Liver (tissue), 9 donors: ENCODE measurements around the gene SMG6. TPM values are rescaled to one million over a fixed set of nuclear protein-coding genes. Genes with fewer than 3 reads are reported as not detected.

Experiments used
- DNase-seq: peaks from one replicate; pipeline ENCODE4 v3.0.0-alpha.2; 2017; ENCODE audit warnings: low spot score
- H3K27ac ChIP-seq, 2 donors: one replicate each; pipeline ENCODE4 v1.7.0; 2013; ENCODE audit warnings: inconsistent platforms in 2 of 2, low read length in 2 of 2, control low read depth in 1 of 2, low read depth in 1 of 2, mild to moderate bottlenecking in 1 of 2
- H3K27me3 ChIP-seq, 4 donors: one replicate each; pipeline versions ENCODE4 v1.6.1 to v1.7.0; 2013; ENCODE audit warnings: low read length in 3 of 4, inconsistent platforms in 1 of 4, mild to moderate bottlenecking in 1 of 4, moderate library complexity in 1 of 4; ENCODE audit not compliant: control insufficient read depth in 4 of 4, insufficient read depth in 4 of 4
- H3K36me3 ChIP-seq, 4 donors: one replicate each; pipeline versions ENCODE4 v1.6.1 to v1.7.0; 2013; ENCODE audit warnings: low read length in 3 of 4, mild to moderate bottlenecking in 3 of 4, low read depth in 1 of 4, moderate library complexity in 1 of 4; ENCODE audit not compliant: control insufficient read depth in 4 of 4, insufficient read depth in 3 of 4
- H3K4me1 ChIP-seq, 4 donors: one replicate each; pipeline versions ENCODE4 v1.6.1 to v1.7.0; 2013; ENCODE audit warnings: low read length in 3 of 4, mild to moderate bottlenecking in 3 of 4, moderate library complexity in 1 of 4; ENCODE audit not compliant: control insufficient read depth in 4 of 4, insufficient read depth in 4 of 4
- H3K4me3 ChIP-seq, 3 donors: one replicate each; pipeline versions ENCODE4 v1.6.1 to v1.7.0; 2013; ENCODE audit warnings: low read length in 3 of 3, control low read depth in 1 of 3, low read depth in 1 of 3, mild to moderate bottlenecking in 1 of 3
- H3K9ac ChIP-seq, 2 donors: one replicate each; pipeline ENCODE4 v1.7.0; 2013; ENCODE audit warnings: low read length in 2 of 2, mild to moderate bottlenecking in 2 of 2, moderate library complexity in 2 of 2, control low read depth in 1 of 2, low read depth in 1 of 2
- H3K9me3 ChIP-seq, 4 donors: one replicate each; pipeline versions ENCODE4 v1.6.1 to v1.7.0; 2013; ENCODE audit warnings: low read length in 3 of 4; ENCODE audit not compliant: control insufficient read depth in 4 of 4
- EGR1 ChIP-seq, 2 donors: IDR thresholded peaks; 2 replicates each; pipeline ENCODE4 v1.6.1; 2016 to 2018; ENCODE audit warnings: antibody characterized with exemption in 2 of 2, low read depth in 2 of 2
- FOXA1 ChIP-seq: IDR thresholded peaks from 2 replicates; pipeline ENCODE4 v1.6.1; 2016; ENCODE audit warnings: antibody characterized with exemption
- FOXA2 ChIP-seq: IDR thresholded peaks from 2 replicates; pipeline ENCODE4 v1.6.1; 2016; ENCODE audit warnings: antibody characterized with exemption
- GABPA ChIP-seq, 2 donors: IDR thresholded peaks in 1 of 2; conservative IDR thresholded peaks in 1 of 2; 2 replicates each; pipeline ENCODE4 v1.6.1; 2016; ENCODE audit warnings: antibody characterized with exemption in 2 of 2, mild to moderate bottlenecking in 1 of 2, moderate library complexity in 1 of 2
- HNF4A ChIP-seq, 2 donors: conservative IDR thresholded peaks; 2 replicates each; pipeline ENCODE4 v1.6.1; 2016; ENCODE audit warnings: antibody characterized with exemption in 2 of 2, mild to moderate bottlenecking in 2 of 2
- HNF4G ChIP-seq: IDR thresholded peaks from 2 replicates; pipeline ENCODE4 v1.6.1; 2016; ENCODE audit warnings: antibody characterized with exemption
- JUND ChIP-seq, 2 donors: IDR thresholded peaks; 2 replicates each; pipeline ENCODE4 v1.6.1; 2016; ENCODE audit warnings: antibody characterized with exemption in 2 of 2
- NR2F2 ChIP-seq: IDR thresholded peaks from 2 replicates; pipeline ENCODE4 v1.6.1; 2016; ENCODE audit warnings: antibody characterized with exemption
- RXRA ChIP-seq, 2 donors: IDR thresholded peaks; 2 replicates each; pipeline ENCODE4 v1.6.1; 2017 to 2018; ENCODE audit warnings: antibody characterized with exemption in 2 of 2, mild to moderate bottlenecking in 1 of 2
- SP1 ChIP-seq: IDR thresholded peaks from 2 replicates; pipeline ENCODE4 v1.6.1; 2018; ENCODE audit warnings: antibody characterized with exemption, mild to moderate bottlenecking
- TAF1 ChIP-seq: conservative IDR thresholded peaks from 2 replicates; pipeline ENCODE4 v1.6.1; 2016; ENCODE audit warnings: antibody characterized with exemption, mild to moderate bottlenecking
- YY1 ChIP-seq: IDR thresholded peaks from 2 replicates; pipeline ENCODE4 v1.6.1; 2016; ENCODE audit warnings: antibody characterized with exemption, mild to moderate bottlenecking
- WGBS: extraction: QIAGEN DNeasy Blood & Tissue Kit; methylation state at CpG from one replicate; pipeline ENCODE4 v1.1.7; 2013; 5-methylcytosine and 5-hydroxymethylcytosine counted together
- polyA plus RNA-seq, 2 donors: library from polyadenylated mRNA; stranded (reverse) in 1 of 2; unstranded in 1 of 2; fragments of 200-250 nt in 1 of 2; fragments of >200 nt in 1 of 2; fragmentation: Nextera tagmentation in 1 of 2; extraction: Ambion mirVana in 1 of 2; gene quantifications; one replicate each; pipeline versions ENCODE4 v1.2.1 to v1.2.3, GENCODE V29; 2013 to 2015
- total RNA-seq, 2 donors: library from RNA; depleted of rRNA; stranded (reverse); fragments of >200 nt; gene quantifications; one replicate each; pipeline ENCODE4 v1.2.3, GENCODE V29; 2014
- TF ChIP-seq, protein P1 (sequence below): IDR thresholded peaks from 2 replicates; pipeline ENCODE4 v1.6.1; 2016; ENCODE audit warnings: antibody characterized with exemption
- TF ChIP-seq, protein P2 (sequence below): IDR thresholded peaks from 2 replicates; pipeline ENCODE4 v1.6.1; 2016; ENCODE audit warnings: antibody characterized with exemption
- TF ChIP-seq, protein P3 (sequence below): fragments of 150-350 bp; IDR thresholded peaks from 2 replicates; pipeline ENCODE4 v1.5.1; 2017; ENCODE audit warnings: improper control_type of control experiment, low read depth, low read length; ENCODE audit not compliant: missing input control
- TF ChIP-seq, protein P4 (sequence below): IDR thresholded peaks from 2 replicates; pipeline ENCODE4 v1.6.1; 2016; ENCODE audit warnings: antibody characterized with exemption
- TF ChIP-seq, protein P5 (sequence below): IDR thresholded peaks from 2 replicates; pipeline ENCODE4 v1.6.1; 2016; ENCODE audit warnings: antibody characterized with exemption, mild to moderate bottlenecking
- donor health status: healthy.
- donor health status: healthy.
- donor health status: healthy.
- donor health status: healthy.
- donor health status: healthy.

SMG6 gene
- total and polyA plus RNA-seq, 4 donors, result 4.9 to 12.0 (median 8.2) TPM

DNA sequence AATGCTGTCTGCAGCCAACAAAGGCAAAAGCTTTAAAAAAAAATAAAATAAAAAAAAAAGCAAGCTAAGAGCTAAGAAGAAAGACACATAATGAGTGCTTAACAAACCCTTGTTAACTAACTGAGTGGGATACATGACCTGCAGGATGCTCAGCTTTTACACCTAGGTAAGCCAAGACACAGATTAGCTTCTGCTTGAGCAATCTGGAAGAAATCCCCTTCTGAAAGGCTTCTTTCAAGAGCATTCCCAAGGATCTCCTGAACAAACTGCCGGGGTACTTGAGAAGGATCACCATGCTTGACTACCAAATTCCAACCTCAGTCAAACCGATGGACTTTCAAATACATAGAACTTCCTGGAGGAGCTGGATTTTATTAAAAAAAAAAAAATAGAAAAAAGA lies 92.9 kb downstream of the SMG6 start:
- Histone ChIP-seq H3K9me3 (no peaks in the 10 kb centered on the region), H3K4me1 (peaks cover 0 to 12% (median 3%) of the 10 kb centered on the region in 4 donors), H3K9ac (no peak overlapping the region), H3K27ac (no peak overlapping the region), H3K27me3 (no peaks in the 10 kb centered on the region), H3K4me3 (no peak overlapping the region), H3K36me3 (no peaks in the 10 kb centered on the region)
- TF ChIP-seq, protein P1, sequence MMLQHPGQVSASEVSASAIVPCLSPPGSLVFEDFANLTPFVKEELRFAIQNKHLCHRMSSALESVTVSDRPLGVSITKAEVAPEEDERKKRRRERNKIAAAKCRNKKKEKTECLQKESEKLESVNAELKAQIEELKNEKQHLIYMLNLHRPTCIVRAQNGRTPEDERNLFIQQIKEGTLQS, result no peak
- TF ChIP-seq HNF4G (no peak), GABPA (IDR thresholded peaks at IDR 0.05 in 1 of 2, conservative IDR thresholded peaks at IDR 0.05 in 1 of 2) (no peak), YY1 (no peak), FOXA2 (no peak), SP1 (no peak), TAF1 (no peak), JUND (IDR thresholded peaks at IDR 0.05) (no peak), NR2F2 (no peak), EGR1 (IDR thresholded peaks at IDR 0.05; ENCODE audit: low read depth in 2 of 2) (no peak)
- TF ChIP-seq, protein P2, sequence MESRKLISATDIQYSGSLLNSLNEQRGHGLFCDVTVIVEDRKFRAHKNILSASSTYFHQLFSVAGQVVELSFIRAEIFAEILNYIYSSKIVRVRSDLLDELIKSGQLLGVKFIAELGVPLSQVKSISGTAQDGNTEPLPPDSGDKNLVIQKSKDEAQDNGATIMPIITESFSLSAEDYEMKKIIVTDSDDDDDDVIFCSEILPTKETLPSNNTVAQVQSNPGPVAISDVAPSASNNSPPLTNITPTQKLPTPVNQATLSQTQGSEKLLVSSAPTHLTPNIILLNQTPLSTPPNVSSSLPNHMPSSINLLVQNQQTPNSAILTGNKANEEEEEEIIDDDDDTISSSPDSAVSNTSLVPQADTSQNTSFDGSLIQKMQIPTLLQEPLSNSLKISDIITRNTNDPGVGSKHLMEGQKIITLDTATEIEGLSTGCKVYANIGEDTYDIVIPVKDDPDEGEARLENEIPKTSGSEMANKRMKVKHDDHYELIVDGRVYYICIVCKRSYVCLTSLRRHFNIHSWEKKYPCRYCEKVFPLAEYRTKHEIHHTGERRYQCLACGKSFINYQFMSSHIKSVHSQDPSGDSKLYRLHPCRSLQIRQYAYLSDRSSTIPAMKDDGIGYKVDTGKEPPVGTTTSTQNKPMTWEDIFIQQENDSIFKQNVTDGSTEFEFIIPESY, result no peak
- TF ChIP-seq, protein P3, sequence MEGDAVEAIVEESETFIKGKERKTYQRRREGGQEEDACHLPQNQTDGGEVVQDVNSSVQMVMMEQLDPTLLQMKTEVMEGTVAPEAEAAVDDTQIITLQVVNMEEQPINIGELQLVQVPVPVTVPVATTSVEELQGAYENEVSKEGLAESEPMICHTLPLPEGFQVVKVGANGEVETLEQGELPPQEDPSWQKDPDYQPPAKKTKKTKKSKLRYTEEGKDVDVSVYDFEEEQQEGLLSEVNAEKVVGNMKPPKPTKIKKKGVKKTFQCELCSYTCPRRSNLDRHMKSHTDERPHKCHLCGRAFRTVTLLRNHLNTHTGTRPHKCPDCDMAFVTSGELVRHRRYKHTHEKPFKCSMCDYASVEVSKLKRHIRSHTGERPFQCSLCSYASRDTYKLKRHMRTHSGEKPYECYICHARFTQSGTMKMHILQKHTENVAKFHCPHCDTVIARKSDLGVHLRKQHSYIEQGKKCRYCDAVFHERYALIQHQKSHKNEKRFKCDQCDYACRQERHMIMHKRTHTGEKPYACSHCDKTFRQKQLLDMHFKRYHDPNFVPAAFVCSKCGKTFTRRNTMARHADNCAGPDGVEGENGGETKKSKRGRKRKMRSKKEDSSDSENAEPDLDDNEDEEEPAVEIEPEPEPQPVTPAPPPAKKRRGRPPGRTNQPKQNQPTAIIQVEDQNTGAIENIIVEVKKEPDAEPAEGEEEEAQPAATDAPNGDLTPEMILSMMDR, result no peak
- TF ChIP-seq, protein P4, sequence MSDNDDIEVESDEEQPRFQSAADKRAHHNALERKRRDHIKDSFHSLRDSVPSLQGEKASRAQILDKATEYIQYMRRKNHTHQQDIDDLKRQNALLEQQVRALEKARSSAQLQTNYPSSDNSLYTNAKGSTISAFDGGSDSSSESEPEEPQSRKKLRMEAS, result no peak
- TF ChIP-seq, protein P5, sequence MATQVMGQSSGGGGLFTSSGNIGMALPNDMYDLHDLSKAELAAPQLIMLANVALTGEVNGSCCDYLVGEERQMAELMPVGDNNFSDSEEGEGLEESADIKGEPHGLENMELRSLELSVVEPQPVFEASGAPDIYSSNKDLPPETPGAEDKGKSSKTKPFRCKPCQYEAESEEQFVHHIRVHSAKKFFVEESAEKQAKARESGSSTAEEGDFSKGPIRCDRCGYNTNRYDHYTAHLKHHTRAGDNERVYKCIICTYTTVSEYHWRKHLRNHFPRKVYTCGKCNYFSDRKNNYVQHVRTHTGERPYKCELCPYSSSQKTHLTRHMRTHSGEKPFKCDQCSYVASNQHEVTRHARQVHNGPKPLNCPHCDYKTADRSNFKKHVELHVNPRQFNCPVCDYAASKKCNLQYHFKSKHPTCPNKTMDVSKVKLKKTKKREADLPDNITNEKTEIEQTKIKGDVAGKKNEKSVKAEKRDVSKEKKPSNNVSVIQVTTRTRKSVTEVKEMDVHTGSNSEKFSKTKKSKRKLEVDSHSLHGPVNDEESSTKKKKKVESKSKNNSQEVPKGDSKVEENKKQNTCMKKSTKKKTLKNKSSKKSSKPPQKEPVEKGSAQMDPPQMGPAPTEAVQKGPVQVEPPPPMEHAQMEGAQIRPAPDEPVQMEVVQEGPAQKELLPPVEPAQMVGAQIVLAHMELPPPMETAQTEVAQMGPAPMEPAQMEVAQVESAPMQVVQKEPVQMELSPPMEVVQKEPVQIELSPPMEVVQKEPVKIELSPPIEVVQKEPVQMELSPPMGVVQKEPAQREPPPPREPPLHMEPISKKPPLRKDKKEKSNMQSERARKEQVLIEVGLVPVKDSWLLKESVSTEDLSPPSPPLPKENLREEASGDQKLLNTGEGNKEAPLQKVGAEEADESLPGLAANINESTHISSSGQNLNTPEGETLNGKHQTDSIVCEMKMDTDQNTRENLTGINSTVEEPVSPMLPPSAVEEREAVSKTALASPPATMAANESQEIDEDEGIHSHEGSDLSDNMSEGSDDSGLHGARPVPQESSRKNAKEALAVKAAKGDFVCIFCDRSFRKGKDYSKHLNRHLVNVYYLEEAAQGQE, result no peak
- 88% methylated on average over 2 of the region's 2 CpGs for WGBS
- DNase-seq, result no peak

DNA sequence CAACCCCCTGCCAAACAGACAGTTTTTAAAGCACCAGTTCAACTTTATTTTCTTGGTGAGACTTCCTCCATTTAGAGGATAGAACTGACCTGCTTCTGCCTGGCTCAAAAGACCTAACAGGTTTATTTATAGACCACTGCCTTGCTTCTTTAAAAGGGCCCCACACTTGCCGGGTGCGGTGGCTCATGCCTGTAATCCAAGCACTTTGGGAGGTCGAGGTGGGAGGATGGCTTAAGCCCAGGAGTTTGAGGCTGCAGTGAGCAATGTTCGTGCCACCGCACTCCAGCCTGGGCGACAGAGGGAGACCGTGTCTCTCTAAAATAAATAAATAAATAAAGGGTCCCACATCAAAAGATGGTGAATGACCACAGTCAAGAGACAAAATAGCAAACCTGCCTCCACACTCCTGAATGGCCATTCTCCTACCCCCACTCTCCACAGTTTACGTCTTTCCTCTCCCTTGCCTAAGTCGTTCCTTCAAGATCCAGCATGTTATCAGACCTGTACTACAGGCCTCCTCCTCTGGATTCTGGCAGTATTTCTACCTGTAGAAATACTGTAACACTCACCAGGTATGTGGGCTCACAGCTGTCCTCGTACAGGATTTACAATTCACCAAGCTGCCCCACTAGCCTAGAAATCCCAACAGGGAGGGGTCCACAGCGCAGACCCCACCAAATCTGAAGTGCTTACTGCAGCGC lies 95.6 kb downstream of the SMG6 start:
- DNase-seq, result no peak
- Histone ChIP-seq H3K36me3 (peaks cover 0 to 2% (median 0%) of the 10 kb centered on the region in 4 donors), H3K27me3 (no peaks in the 10 kb centered on the region), H3K4me3 (no peak overlapping the region), H3K4me1 (peaks cover 0 to 4% (median 0%) of the 10 kb centered on the region in 4 donors), H3K9me3 (no peaks in the 10 kb centered on the region), H3K27ac (no peak overlapping the region), H3K9ac (no peak overlapping the region)
- 92% methylated on average over 12 of the region's 12 CpGs for WGBS
- no peak for TF ChIP-seq HNF4A (conservative IDR thresholded peaks at IDR 0.05)
- TF ChIP-seq FOXA1, result no peak
- TF ChIP-seq, protein P2, result no peak
- TF ChIP-seq, protein P3, result no peak
- TF ChIP-seq, protein P1, result no peak
- TF ChIP-seq JUND (IDR thresholded peaks at IDR 0.05), result no peak
- TF ChIP-seq RXRA (IDR thresholded peaks at IDR 0.05), result no peak
- no peak for TF ChIP-seq SP1
- no peak for TF ChIP-seq TAF1
- no peak for TF ChIP-seq NR2F2
